ENCODE results near the gene DUSP8. TPM values are rescaled to one million over a fixed set of nuclear protein-coding genes. Genes with fewer than 3 reads are reported as not detected.

The DUSP8 gene
- total RNA-seq, 2 experiments from 2014 or later = 1.4 to 2.0 TPM

- peaks cover 22% of the 10 kb centered on the region for H3K4me1 Mint-ChIP-seq (ENCODE audit: low read depth)
- no peak for DNase-seq
- POLR2A ChIA-PET = interaction anchor here (0.7 to 1.3 kb wide), 2 partner anchors 8 to 30 kb away, joined by 3 read pairs; no protein-coding TSS in a partner anchor
- intact Hi-C loops (cut with micrococcal nuclease) = no loop called here
- TF ChIP-seq CTCF (IDR thresholded peaks at IDR 0.05) = no peak
- no peak for ATAC-seq
- CTCF ChIA-PET = interaction anchor here (1.4 to 3.8 kb wide), 3 partner anchors 9 to 25 kb away, joined by 5 to 17 read pairs (median 7); no protein-coding TSS in a partner anchor
- H3K27ac Mint-ChIP-seq = no peak overlapping the region
- H3K36me3 Mint-ChIP-seq (ENCODE audit: low read depth) = no peaks in the 10 kb centered on the region
- no peak overlapping the region for H3K4me3 Mint-ChIP-seq
- no peaks in the 10 kb centered on the region for H3K9me3 Mint-ChIP-seq
- no peaks in the 10 kb centered on the region for H3K27me3 Mint-ChIP-seq
Measured at GRCh38 chr11:1570001-1570453, 2.0 kb downstream of the DUSP8 start.

- Mint-ChIP-seq H3K27me3 (no peaks in the 10 kb centered on the region), H3K9me3 (no peaks in the 10 kb centered on the region), H3K4me1 (ENCODE audit: low read depth) (peaks cover 22% of the 10 kb centered on the region), H3K4me3 (no peak overlapping the region), H3K36me3 (ENCODE audit: low read depth) (no peaks in the 10 kb centered on the region), H3K27ac (no peak overlapping the region)
- ATAC-seq (no peak), DNase-seq (no peak)
- CTCF ChIA-PET = interaction anchor here (0.9 to 3.8 kb wide), 4 partner anchors 9 to 55 kb away, joined by 3 to 17 read pairs (median 6); no protein-coding TSS in a partner anchor
- POLR2A ChIA-PET = interaction anchor here (0.7 kb wide), 1 partner anchor 30 kb away, joined by 3 read pairs; no protein-coding TSS in a partner anchor
- no peak for TF ChIP-seq CTCF (IDR thresholded peaks at IDR 0.05)
- intact Hi-C loops (cut with micrococcal nuclease) = no loop called here
Measured at GRCh38 chr11:1569251-1569780, 2.8 kb downstream of the DUSP8 start.

- ChIA-PET CTCF (interaction anchor here (1.4 to 3.8 kb wide), 3 partner anchors 10 to 27 kb away, joined by 5 to 17 read pairs (median 7); no protein-coding TSS in a partner anchor), POLR2A (no interaction called here)
- DNase-seq (peak; percentile 54), ATAC-seq (no peak)
- Mint-ChIP-seq H3K4me3 (no peak overlapping the region), H3K36me3 (ENCODE audit: low read depth) (no peaks in the 10 kb centered on the region), H3K9me3 (no peaks in the 10 kb centered on the region), H3K4me1 (ENCODE audit: low read depth) (peaks cover 18% of the 10 kb centered on the region), H3K27me3 (no peaks in the 10 kb centered on the region), H3K27ac (no peak overlapping the region)
- no peak for TF ChIP-seq CTCF (IDR thresholded peaks at IDR 0.05)
- intact Hi-C loops (cut with micrococcal nuclease) = no loop called here
Measured at GRCh38 chr11:1568441-1568911, 3.6 kb downstream of the DUSP8 start.

GRCh38 chr11:1567721-1568100 is 4.4 kb downstream of the DUSP8 start:
- no peak for TF ChIP-seq CTCF (IDR thresholded peaks at IDR 0.05)
- DNase-seq (no peak), ATAC-seq (no peak)
- H3K27me3 Mint-ChIP-seq = no peaks in the 10 kb centered on the region
- POLR2A ChIA-PET = no interaction called here
- H3K4me3 Mint-ChIP-seq = no peak overlapping the region
- no peaks in the 10 kb centered on the region for H3K36me3 Mint-ChIP-seq (ENCODE audit: low read depth)
- CTCF ChIA-PET = interaction anchor here (1.1 to 3.8 kb wide), 2 partner anchors 11 to 21 kb away, joined by 4 to 17 read pairs; no protein-coding TSS in a partner anchor
- H3K27ac Mint-ChIP-seq = no peak overlapping the region
- intact Hi-C loops (cut with micrococcal nuclease) = no loop called here
- H3K9me3 Mint-ChIP-seq = no peaks in the 10 kb centered on the region
- H3K4me1 Mint-ChIP-seq (ENCODE audit: low read depth) = peaks cover 15% of the 10 kb centered on the region

GRCh38 chr11:1567052-1567720 is 4.9 kb downstream of the DUSP8 start:
- Mint-ChIP-seq H3K4me3 (no peak overlapping the region), H3K36me3 (ENCODE audit: low read depth) (no peaks in the 10 kb centered on the region), H3K4me1 (ENCODE audit: low read depth) (peaks cover 15% of the 10 kb centered on the region), H3K27me3 (no peaks in the 10 kb centered on the region), H3K27ac (no peak overlapping the region), H3K9me3 (no peaks in the 10 kb centered on the region)
- POLR2A ChIA-PET = no interaction called here
- CTCF ChIA-PET = interaction anchor here (0.8 to 1.1 kb wide), 2 partner anchors 11 to 20 kb away, joined by 3 to 4 read pairs; no protein-coding TSS in a partner anchor
- ATAC-seq (no peak), DNase-seq (no peak)
- no peak for TF ChIP-seq CTCF (IDR thresholded peaks at IDR 0.05)
- intact Hi-C loops (cut with micrococcal nuclease) = no loop called here
